NCI-H1048 (cell line): Measurements from ENCODE around the gene MFAP5.
"Not testable (repeated sequence)": the region's sequence is repeated elsewhere in the genome, so short reads cannot be mapped to it uniquely, and the experiment has no call there.

ENCODE experiments used
- DNase-seq: peaks from one replicate; lab custom pipeline; 2025; lab: John Stamatoyannopoulos, UW

The MFAP5 gene

DNA sequence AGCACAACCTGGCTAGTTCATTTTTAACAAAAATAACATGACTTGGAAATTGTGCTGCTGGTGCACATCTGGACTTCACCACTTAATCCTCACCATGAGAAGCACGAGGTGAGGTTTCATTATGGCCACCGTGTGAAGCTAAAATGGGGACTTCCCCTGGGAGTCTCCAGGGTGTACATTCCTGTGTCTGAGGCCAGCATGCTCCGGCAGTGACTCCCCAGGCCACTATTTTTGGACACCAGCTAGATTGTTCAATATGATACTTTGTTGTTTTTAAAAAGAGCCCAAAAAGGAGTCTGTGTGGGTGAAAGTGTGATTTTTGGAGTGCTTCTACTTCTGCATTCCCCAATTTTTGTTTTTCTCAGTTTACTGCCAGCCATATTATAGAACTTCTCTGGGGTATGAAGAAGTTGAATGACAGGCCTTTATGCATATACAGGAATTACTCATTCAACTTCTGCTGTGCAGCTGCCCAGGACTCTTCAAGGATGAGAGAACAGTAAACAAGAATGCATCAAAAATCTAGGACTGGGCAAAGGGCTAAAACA is 33.1 kb downstream of the MFAP5 start:
- no peak for DNase-seq

- no peak for DNase-seq
These were observed 33.9 kb downstream of the MFAP5 start for GRCh38 chr12:8628731-8629130.

GRCh38 chr12:8624750-8625149 is 37.9 kb downstream of the MFAP5 start:
- DNase-seq: not testable (repeated sequence)

DNA sequence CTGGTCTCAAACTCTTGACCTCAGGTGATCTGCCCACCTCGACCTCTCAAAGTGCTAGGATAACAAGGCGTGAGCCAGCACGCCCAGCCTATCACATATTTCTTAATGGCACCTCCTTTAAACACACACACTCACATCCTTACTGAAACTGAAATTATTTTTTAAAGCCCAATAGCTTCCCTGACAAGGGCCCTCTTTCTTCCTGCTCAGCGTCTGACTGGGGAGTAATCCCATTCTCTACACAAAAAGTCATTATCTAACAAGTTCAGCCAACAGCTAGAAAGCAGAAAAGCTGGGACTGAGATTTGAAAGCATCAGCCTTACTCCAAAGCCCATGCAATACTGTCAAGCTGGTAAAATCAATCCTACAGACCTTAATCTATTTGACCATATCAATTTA is 40.0 kb downstream of the MFAP5 start:
- DNase-seq: no peak

DNA sequence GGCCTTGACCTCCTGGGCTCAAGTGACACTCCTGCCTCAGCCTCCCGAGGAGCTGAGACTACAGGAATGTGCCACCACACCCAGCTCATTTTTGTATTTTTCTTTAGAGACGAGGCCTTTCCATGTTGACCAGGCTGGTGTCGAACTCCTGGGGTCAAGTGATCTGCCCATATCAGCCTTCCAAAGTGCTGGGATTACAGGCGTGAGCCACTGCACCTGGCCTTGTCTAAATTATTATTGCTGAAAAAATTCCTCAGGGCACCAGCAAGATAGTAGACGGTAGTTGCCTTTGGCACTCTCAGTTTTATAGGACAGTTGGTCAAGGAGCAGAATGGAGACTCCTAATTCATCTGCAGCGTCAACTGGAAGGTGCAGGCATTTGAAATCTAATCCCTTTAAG is 47.4 kb downstream of the MFAP5 start:
- DNase-seq: no peak

GRCh38 chr12:8613881-8614280 is 48.7 kb downstream of the MFAP5 start:
- DNase-seq: not testable (repeated sequence)

DNA sequence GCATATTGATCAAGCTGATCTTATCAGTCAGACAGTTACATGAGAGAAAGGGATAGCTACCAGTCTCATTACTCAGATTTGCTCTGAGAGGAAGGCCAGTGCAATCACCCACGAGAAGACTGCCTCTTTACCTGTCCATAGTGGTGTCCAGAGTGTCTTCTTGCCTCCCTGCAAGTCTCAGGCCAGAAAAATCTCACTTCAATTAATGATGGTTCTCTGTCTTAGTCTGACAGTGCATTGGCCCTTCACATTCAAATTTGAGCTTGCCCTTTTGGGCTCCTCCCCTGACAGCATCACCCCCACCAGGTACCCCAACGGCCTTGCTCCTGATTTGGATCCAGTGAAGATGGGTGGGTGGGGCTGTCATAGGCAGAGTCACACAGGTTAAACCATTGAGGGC is 50.0 kb downstream of the MFAP5 start, which contains the start of gene AICDA:
AICDA (minus strand) TSS at position 231 of the 400 bp plus-strand sequence; CDS start at position 139, 92 bp downstream.
- DNase-seq: no peak

- DNase-seq: no peak
These were observed 53.5 kb downstream of the MFAP5 start for GRCh38 chr12:8609061-8609570.

GRCh38 chr12:8606890-8607289 is 55.7 kb downstream of the MFAP5 start:
- no peak for DNase-seq

DNA sequence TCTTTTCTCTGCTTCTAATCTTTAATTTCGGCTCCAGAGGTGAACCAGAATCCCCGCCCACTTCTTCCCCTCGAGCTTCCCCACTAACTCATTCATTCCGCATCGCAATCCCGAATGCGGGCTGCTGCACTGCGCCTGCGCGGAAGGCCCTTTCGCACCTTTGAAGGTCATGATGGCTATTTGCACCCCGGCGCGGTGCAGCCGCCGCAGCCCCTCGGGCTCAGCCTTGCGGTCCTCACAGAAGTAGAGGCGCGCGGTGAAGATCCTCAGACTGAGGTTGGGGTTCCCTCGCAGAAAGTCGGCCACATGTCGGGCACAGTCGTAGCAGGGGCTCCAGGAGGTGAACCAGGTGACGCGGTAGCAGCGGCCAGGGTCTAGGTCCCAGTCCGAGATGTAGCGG is 57.6 kb downstream of the MFAP5 start:
- DNase-seq: no peak

GRCh38 chr12:8603856-8604255 is 58.8 kb downstream of the MFAP5 start:
- no peak for DNase-seq

- no peak for DNase-seq
These were observed 59.3 kb downstream of the MFAP5 start for GRCh38 chr12:8603286-8603685.

DNA sequence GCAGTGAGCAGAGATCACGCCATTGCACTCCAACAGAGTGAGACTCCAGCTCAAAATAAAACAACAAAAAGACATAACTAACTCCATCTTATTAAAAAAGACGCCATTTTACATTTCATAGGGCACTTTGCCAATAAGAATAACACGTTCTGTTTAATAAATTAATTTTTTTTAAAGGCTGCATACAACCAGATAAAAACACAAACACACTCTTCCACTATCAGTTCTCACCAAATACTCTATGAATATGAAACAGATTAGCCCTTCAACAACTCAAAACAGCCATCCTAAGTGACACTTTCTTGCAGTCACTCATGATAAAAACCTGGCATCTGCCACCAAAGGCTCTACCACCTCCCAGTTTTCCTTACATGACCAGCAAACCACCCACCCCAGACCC is 66.1 kb downstream of the MFAP5 start:
- no peak for DNase-seq
